Astrocyte of the cerebellum (primary cell): Measurements from ENCODE around the gene TYSND1.

Experiments
- DNase-seq: peaks from one replicate; pipeline ENCODE4 v3.0.0-alpha.2; 2011; ENCODE audit warnings: low read depth
- H3K4me3 ChIP-seq: 2 replicates; pipeline ENCODE4 v1.5.1; 2011; ENCODE audit warnings: mild to moderate bottlenecking, low read depth, low read length, moderate library complexity
- in situ Hi-C: cut with HindIII; loops from 2 replicates; pipeline ENCODE4 v1.10.0; 2017; ENCODE audit warnings: low sequenced_read_pairs
- TF ChIP-seq, protein P1 (sequence below): IDR thresholded peaks from 2 replicates; pipeline ENCODE4 v1.5.1; 2012; ENCODE audit warnings: low read length, low read depth, moderate library complexity, mild to moderate bottlenecking; ENCODE audit errors: missing control alignments

Gene TYSND1

GRCh38 chr10:70144372-70145110 lies 2.0 kb downstream of the TYSND1 start:
- no peak for DNase-seq
- in situ Hi-C loops: loop anchor here (5.0 kb wide), 1 partner anchor 53 kb away; no protein-coding TSS in a partner anchor
- H3K4me3 ChIP-seq: peak overlapping the region; percentile 60
- TF ChIP-seq, protein P1, sequence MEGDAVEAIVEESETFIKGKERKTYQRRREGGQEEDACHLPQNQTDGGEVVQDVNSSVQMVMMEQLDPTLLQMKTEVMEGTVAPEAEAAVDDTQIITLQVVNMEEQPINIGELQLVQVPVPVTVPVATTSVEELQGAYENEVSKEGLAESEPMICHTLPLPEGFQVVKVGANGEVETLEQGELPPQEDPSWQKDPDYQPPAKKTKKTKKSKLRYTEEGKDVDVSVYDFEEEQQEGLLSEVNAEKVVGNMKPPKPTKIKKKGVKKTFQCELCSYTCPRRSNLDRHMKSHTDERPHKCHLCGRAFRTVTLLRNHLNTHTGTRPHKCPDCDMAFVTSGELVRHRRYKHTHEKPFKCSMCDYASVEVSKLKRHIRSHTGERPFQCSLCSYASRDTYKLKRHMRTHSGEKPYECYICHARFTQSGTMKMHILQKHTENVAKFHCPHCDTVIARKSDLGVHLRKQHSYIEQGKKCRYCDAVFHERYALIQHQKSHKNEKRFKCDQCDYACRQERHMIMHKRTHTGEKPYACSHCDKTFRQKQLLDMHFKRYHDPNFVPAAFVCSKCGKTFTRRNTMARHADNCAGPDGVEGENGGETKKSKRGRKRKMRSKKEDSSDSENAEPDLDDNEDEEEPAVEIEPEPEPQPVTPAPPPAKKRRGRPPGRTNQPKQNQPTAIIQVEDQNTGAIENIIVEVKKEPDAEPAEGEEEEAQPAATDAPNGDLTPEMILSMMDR: no peak

DNA sequence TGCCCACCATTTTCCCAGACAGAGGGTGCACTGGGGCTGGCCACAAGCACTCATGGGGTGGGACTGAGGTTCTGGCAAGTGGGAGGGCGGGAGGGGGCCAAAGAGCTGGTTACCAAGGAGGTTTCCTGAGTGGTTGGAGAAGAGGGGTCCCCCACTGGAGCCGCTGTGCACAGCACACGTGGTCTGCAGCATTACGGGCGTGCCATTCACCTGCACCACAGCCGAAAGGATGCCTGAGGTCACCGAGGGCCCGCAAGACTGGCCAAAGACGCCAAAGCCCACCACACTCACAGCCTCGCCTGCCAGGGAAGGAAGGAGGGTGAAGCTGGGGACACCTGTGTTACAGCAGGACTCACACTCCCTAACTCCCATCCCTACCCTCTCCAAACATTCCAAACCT lies 3.9 kb downstream of the TYSND1 start:
- no peak for DNase-seq
- H3K4me3 ChIP-seq: no peak overlapping the region
- TF ChIP-seq, protein P1: no peak
- in situ Hi-C loops: loop anchor here (5.0 kb wide), 1 partner anchor 55 kb away; no protein-coding TSS in a partner anchor

DNA sequence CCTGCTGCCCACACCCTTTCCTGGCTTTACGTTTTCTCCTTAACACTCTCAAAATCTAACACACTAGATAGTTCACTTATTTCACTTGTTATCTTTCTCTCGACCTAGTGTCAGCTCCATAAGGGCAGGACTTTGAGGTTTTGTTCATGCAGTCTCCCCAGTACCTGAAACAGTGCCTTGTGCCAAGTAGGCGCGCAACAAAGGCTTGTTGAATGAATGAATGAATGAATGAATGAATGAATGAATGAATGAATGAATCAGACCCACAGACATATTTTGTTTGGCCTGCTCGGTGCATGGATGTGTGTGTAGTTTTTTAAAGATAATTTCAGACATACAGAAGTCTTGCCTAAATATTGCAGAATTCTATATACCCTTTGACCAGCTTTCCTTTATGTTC lies 6.2 kb downstream of the TYSND1 start:
- TF ChIP-seq, protein P1: no peak
- DNase-seq: no peak
- in situ Hi-C loops: loop anchor here (5.0 kb wide), 1 partner anchor 57 kb away; no protein-coding TSS in a partner anchor
- no peak overlapping the region for H3K4me3 ChIP-seq

DNA sequence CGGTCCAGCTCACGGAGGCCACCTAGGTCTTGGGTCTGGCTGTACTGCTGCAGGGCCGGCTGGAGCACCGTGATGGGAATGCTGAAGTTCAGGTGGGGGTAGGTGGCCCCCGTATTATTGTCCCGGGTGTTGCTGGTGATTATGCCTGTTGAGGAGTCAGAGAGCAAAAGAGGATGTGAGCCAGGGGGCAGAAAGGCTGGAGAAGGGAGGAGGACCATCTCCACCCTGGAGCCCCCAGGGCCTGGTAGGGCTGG lies 6.6 kb downstream of the TYSND1 start:
- H3K4me3 ChIP-seq: no peak overlapping the region
- TF ChIP-seq, protein P1: no peak
- in situ Hi-C loops: loop anchor here (5.0 kb wide), 1 partner anchor 57 kb away; no protein-coding TSS in a partner anchor
- no peak for DNase-seq

GRCh38 chr10:70139151-70139996 lies 7.1 kb downstream of the TYSND1 start:
- no peak for DNase-seq
- TF ChIP-seq, protein P1: no peak
- in situ Hi-C loops: no loop called here
- no peak overlapping the region for H3K4me3 ChIP-seq

DNA sequence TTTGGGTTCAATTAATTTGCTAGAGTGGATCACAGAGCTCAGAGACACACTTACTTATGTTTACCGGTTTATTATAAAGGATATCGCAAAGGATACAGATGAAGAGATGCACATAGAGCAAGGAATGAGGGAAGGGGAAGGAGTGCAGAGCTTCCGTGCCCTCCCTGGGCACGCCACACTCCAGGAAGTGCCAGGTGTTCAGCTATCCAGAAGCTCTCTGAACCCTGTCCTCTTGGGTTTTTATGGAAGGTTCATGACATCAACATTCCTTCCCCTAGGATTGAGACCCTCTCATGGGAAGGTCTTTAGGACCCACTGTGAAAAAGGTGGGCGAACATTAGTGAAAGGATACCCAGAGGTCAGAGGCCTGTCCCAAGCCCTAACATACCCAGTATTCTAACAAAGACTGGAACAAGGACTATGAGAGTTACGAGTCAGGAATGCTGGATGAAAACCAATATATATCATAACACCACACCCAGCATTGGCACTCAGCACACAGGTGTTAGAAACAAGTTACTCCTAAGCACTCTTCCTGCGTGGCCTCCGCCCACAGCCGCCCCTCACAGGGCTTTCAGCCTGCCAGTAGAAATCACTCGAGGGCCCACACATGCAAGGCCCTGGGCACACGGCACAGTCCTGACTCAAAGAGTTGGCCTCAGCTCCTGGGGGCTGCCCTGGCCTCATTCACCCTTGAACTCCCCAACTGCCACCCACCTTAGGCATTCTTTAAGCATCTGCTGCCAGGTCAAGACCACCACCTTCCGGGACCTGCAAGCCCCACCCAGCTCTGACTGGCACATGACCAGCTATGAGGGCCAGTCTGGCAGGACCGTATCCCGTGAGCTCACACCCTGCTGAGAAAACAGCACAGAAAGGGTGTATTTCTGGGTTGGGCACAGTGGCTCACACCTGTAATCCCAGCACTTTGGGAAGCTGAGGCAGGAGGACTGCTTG lies 8.3 kb downstream of the TYSND1 start:
- DNase-seq: no peak
- TF ChIP-seq, protein P1: no peak
- in situ Hi-C loops: no loop called here
- H3K4me3 ChIP-seq: no peak overlapping the region
